ENCODE results near the gene DYSF.

DYSF gene

GRCh38 chr2:71612581-71613402 is 159.4 kb downstream of the DYSF start:
- in situ Hi-C loops (cut with HindIII; ENCODE audit: low pct_ligation_motif_present, low pct_unique_long_range_greater_than_20kb, low sequenced_read_pairs) = no loop called here
- no peak for DNase-seq

- no peak for DNase-seq
These were observed 160.1 kb downstream of the DYSF start for GRCh38 chr2:71613403-71613952.

GRCh38 chr2:71613953-71614925 is 160.9 kb downstream of the DYSF start:
- no peak for DNase-seq
- in situ Hi-C loops (cut with HindIII; ENCODE audit: low pct_ligation_motif_present, low pct_unique_long_range_greater_than_20kb, low sequenced_read_pairs) = no loop called here

More at GRCh38 chr2:71613403-71613952, 160.1 kb downstream of the DYSF start:
- in situ Hi-C loops (cut with HindIII; ENCODE audit: low pct_ligation_motif_present, low pct_unique_long_range_greater_than_20kb, low sequenced_read_pairs) = no loop called here

GRCh38 chr2:71614976-71615766 is 161.8 kb downstream of the DYSF start:
- DNase-seq = no peak
- in situ Hi-C loops (cut with HindIII; ENCODE audit: low pct_ligation_motif_present, low pct_unique_long_range_greater_than_20kb, low sequenced_read_pairs) = no loop called here

- no peak for DNase-seq
- in situ Hi-C loops (cut with HindIII; ENCODE audit: low pct_ligation_motif_present, low pct_unique_long_range_greater_than_20kb, low sequenced_read_pairs) = no loop called here
These were observed 162.7 kb downstream of the DYSF start for GRCh38 chr2:71615767-71616730.

- no peak for DNase-seq
- in situ Hi-C loops (cut with HindIII; ENCODE audit: low pct_ligation_motif_present, low pct_unique_long_range_greater_than_20kb, low sequenced_read_pairs) = no loop called here
These were observed 163.9 kb downstream of the DYSF start for GRCh38 chr2:71617266-71617665.

GRCh38 chr2:71618327-71619113 is 165.2 kb downstream of the DYSF start:
- in situ Hi-C loops (cut with HindIII; ENCODE audit: low pct_ligation_motif_present, low pct_unique_long_range_greater_than_20kb, low sequenced_read_pairs) = no loop called here
- DNase-seq = no peak

GRCh38 chr2:71619230-71619741 is 165.9 kb downstream of the DYSF start:
- in situ Hi-C loops (cut with HindIII; ENCODE audit: low pct_ligation_motif_present, low pct_unique_long_range_greater_than_20kb, low sequenced_read_pairs) = no loop called here
- no peak for DNase-seq

GRCh38 chr2:71620116-71620515 is 166.8 kb downstream of the DYSF start:
- in situ Hi-C loops (cut with HindIII; ENCODE audit: low pct_ligation_motif_present, low pct_unique_long_range_greater_than_20kb, low sequenced_read_pairs) = no loop called here

GRCh38 chr2:71620851-71621251 is 167.5 kb downstream of the DYSF start:
- no peak for DNase-seq
- in situ Hi-C loops (cut with HindIII; ENCODE audit: low pct_ligation_motif_present, low pct_unique_long_range_greater_than_20kb, low sequenced_read_pairs) = no loop called here

More at GRCh38 chr2:71620116-71620515, 166.8 kb downstream of the DYSF start:
- no peak for DNase-seq

GRCh38 chr2:71629273-71629672 is 175.9 kb downstream of the DYSF start:
- in situ Hi-C loops (cut with HindIII; ENCODE audit: low pct_ligation_motif_present, low pct_unique_long_range_greater_than_20kb, low sequenced_read_pairs) = no loop called here
- DNase-seq = no peak

GRCh38 chr2:71629771-71630453 is 176.6 kb downstream of the DYSF start:
- in situ Hi-C loops (cut with HindIII; ENCODE audit: low pct_ligation_motif_present, low pct_unique_long_range_greater_than_20kb, low sequenced_read_pairs) = no loop called here
- DNase-seq = no peak

GRCh38 chr2:71630454-71631328 is 177.3 kb downstream of the DYSF start:
- no peak for DNase-seq
- in situ Hi-C loops (cut with HindIII; ENCODE audit: low pct_ligation_motif_present, low pct_unique_long_range_greater_than_20kb, low sequenced_read_pairs) = no loop called here

- no peak for DNase-seq
- in situ Hi-C loops (cut with HindIII; ENCODE audit: low pct_ligation_motif_present, low pct_unique_long_range_greater_than_20kb, low sequenced_read_pairs) = no loop called here
These were observed 178.1 kb downstream of the DYSF start for GRCh38 chr2:71631411-71631931.

GRCh38 chr2:71633086-71633485 is 179.7 kb downstream of the DYSF start:
- in situ Hi-C loops (cut with HindIII; ENCODE audit: low pct_ligation_motif_present, low pct_unique_long_range_greater_than_20kb, low sequenced_read_pairs) = no loop called here
- DNase-seq = no peak
